Stimulated activated naive CD8-positive, alpha-beta T cell treated with anti-CD3 and anti-CD28 coated beads, Interleukin-15, amount 100 ng/mL, for 72 hours (primary cell): ENCODE data around the gene IFNL3.
"Not testable (repeated sequence)": the region's sequence is repeated elsewhere in the genome, so short reads cannot be mapped to it uniquely, and the experiment has no call there.

Experiments
- ATAC-seq: fragments of 150-1000 bp; cut with Tn5 transposase; 2 replicates; pipeline ENCODE4 v1.10.0; 2021; ENCODE audit warnings: mild to moderate bottlenecking, moderate library complexity
- DNase-seq, 2 donors: peaks; one replicate each; pipeline ENCODE4 v3.0.0; 2021 to 2022
- H3K27ac Mint-ChIP-seq, 2 donors: one replicate each; pipeline ENCODE4 v1.8.0; 2022; ENCODE audit warnings: mild to moderate bottlenecking in 2 of 2, mixed read lengths in 2 of 2, moderate library complexity in 2 of 2
- H3K27me3 Mint-ChIP-seq: one replicate; pipeline ENCODE4 v1.8.0; 2022; ENCODE audit warnings: mixed read lengths
- H3K4me1 Mint-ChIP-seq: one replicate; pipeline ENCODE4 v1.8.0; 2022; ENCODE audit warnings: mild to moderate bottlenecking, mixed read lengths
- H3K4me3 Mint-ChIP-seq, 2 donors: one replicate each; pipeline ENCODE4 v1.8.0; 2022; ENCODE audit warnings: mild to moderate bottlenecking in 2 of 2, mixed read lengths in 2 of 2, moderate library complexity in 1 of 2
- H3K9me3 Mint-ChIP-seq, 2 donors: one replicate each; pipeline ENCODE4 v1.8.0; 2022; ENCODE audit warnings: mixed read lengths in 2 of 2

The IFNL3 gene

GRCh38 chr19:39238944-39239343 lies 5.9 kb downstream of the IFNL3 start:
- H3K9me3 Mint-ChIP-seq = no peaks in the 10 kb centered on the region

GRCh38 chr19:39238209-39238608 lies 6.6 kb downstream of the IFNL3 start:
- Mint-ChIP-seq H3K27ac (peak overlapping the region; percentile 93 to 96), H3K27me3 (no peaks in the 10 kb centered on the region), H3K9me3 (no peaks in the 10 kb centered on the region), H3K4me3 (peak overlapping the region; percentile 77 to 81), H3K4me1 (peaks cover 28% of the 10 kb centered on the region)
- ATAC-seq (no peak), DNase-seq (no peak)

More at GRCh38 chr19:39238944-39239343, 5.9 kb downstream of the IFNL3 start:
- Mint-ChIP-seq H3K27ac (no peak overlapping the region), H3K4me3 (no peak overlapping the region), H3K4me1 (peaks cover 28% of the 10 kb centered on the region), H3K27me3 (no peaks in the 10 kb centered on the region)
- DNase-seq (no peak), ATAC-seq (no peak)

GRCh38 chr19:39237200-39238184 lies 7.3 kb downstream of the IFNL3 start:
- Mint-ChIP-seq H3K27me3 (no peaks in the 10 kb centered on the region), H3K27ac (peak overlapping the region; percentile 93 to 96)
- peak; percentile 19 to 52 for DNase-seq

GRCh38 chr19:39236527-39236926 lies 8.3 kb downstream of the IFNL3 start:
- Mint-ChIP-seq H3K27me3 (no peaks in the 10 kb centered on the region), H3K4me3 (peak overlapping the region; percentile 77 to 81), H3K9me3 (no peaks in the 10 kb centered on the region), H3K4me1 (peaks cover 28% of the 10 kb centered on the region), H3K27ac (peak overlapping the region; percentile 93 to 97)
- DNase-seq = peak; percentile 37 to 63
- peak; percentile 92 for ATAC-seq

More at GRCh38 chr19:39237200-39238184, 7.3 kb downstream of the IFNL3 start:
- ATAC-seq = peak; percentile 79
- peaks cover 28% of the 10 kb centered on the region for H3K4me1 Mint-ChIP-seq
- peak overlapping the region; percentile 77 to 81 for H3K4me3 Mint-ChIP-seq
- no peaks in the 10 kb centered on the region for H3K9me3 Mint-ChIP-seq

- Mint-ChIP-seq H3K27ac (no peak overlapping the region), H3K4me1 (peaks cover 19% of the 10 kb centered on the region), H3K27me3 (no peaks in the 10 kb centered on the region), H3K9me3 (no peaks in the 10 kb centered on the region), H3K4me3 (no peak overlapping the region)
- ATAC-seq (no peak), DNase-seq (no peak)
Measured at GRCh38 chr19:39232708-39233107, 12.1 kb downstream of the IFNL3 start.

GRCh38 chr19:39230096-39230764 lies 14.6 kb downstream of the IFNL3 start:
- Mint-ChIP-seq H3K27ac (peak overlapping the region in 1 of 2 donors; percentile 17), H3K27me3 (no peaks in the 10 kb centered on the region), H3K4me3 (no peak overlapping the region), H3K9me3 (no peaks in the 10 kb centered on the region), H3K4me1 (no peaks in the 10 kb centered on the region)
- DNase-seq = no peak
- no peak for ATAC-seq

- ATAC-seq = no peak
- Mint-ChIP-seq H3K4me3 (no peak overlapping the region), H3K9me3 (no peaks in the 10 kb centered on the region), H3K4me1 (peaks cover 5% of the 10 kb centered on the region), H3K27me3 (peaks cover 24% of the 10 kb centered on the region), H3K27ac (no peak overlapping the region)
- DNase-seq = no peak
Measured at GRCh38 chr19:39224910-39225309, 19.9 kb downstream of the IFNL3 start.

- Mint-ChIP-seq H3K9me3 (no peaks in the 10 kb centered on the region), H3K27ac (no peak overlapping the region), H3K4me1 (peaks cover 5% of the 10 kb centered on the region), H3K27me3 (peaks cover 31% of the 10 kb centered on the region), H3K4me3 (no peak overlapping the region)
- ATAC-seq (no peak), DNase-seq (no peak)
Measured at GRCh38 chr19:39223703-39224279, 21.0 kb downstream of the IFNL3 start.

GRCh38 chr19:39219108-39219507 lies 25.7 kb downstream of the IFNL3 start:
- H3K9me3 Mint-ChIP-seq, ATAC-seq, DNase-seq, H3K4me1 Mint-ChIP-seq, H3K4me3 Mint-ChIP-seq, H3K27ac Mint-ChIP-seq: not testable (repeated sequence)
- peaks cover 29% of the 10 kb centered on the region for H3K27me3 Mint-ChIP-seq

GRCh38 chr19:39218230-39219007 lies 26.4 kb downstream of the IFNL3 start:
- Mint-ChIP-seq H3K4me3 (no peak overlapping the region), H3K27ac (no peak overlapping the region), H3K27me3 (peaks cover 28% of the 10 kb centered on the region), H3K4me1 (no peaks in the 10 kb centered on the region), H3K9me3 (no peaks in the 10 kb centered on the region)
- DNase-seq = no peak
- ATAC-seq = no peak

GRCh38 chr19:39217094-39217493 lies 27.7 kb downstream of the IFNL3 start:
- Mint-ChIP-seq H3K27ac (no peak overlapping the region), H3K4me3 (no peak overlapping the region), H3K9me3 (no peaks in the 10 kb centered on the region), H3K27me3 (peaks cover 23% of the 10 kb centered on the region), H3K4me1 (no peaks in the 10 kb centered on the region)
- no peak for DNase-seq
- no peak for ATAC-seq

GRCh38 chr19:39215323-39215722 lies 29.5 kb downstream of the IFNL3 start:
- ATAC-seq, H3K9me3 Mint-ChIP-seq, H3K4me3 Mint-ChIP-seq: not testable (repeated sequence)

GRCh38 chr19:39212375-39212742 lies 32.4 kb downstream of the IFNL3 start:
- H3K27ac Mint-ChIP-seq = no peak overlapping the region
- peak; percentile 98 for ATAC-seq
- no peak overlapping the region for H3K4me3 Mint-ChIP-seq
- H3K27me3 Mint-ChIP-seq = peaks cover 6% of the 10 kb centered on the region
- no peaks in the 10 kb centered on the region for H3K4me1 Mint-ChIP-seq
- DNase-seq = peak; percentile 66 to 76
- no peaks in the 10 kb centered on the region for H3K9me3 Mint-ChIP-seq

More at GRCh38 chr19:39215323-39215722, 29.5 kb downstream of the IFNL3 start:
- H3K4me1 Mint-ChIP-seq, H3K27ac Mint-ChIP-seq, DNase-seq: not testable (repeated sequence)
- peaks cover 16% of the 10 kb centered on the region for H3K27me3 Mint-ChIP-seq

- Mint-ChIP-seq H3K27me3 (peaks cover under 1% of the 10 kb centered on the region), H3K27ac (no peak overlapping the region), H3K4me3 (no peak overlapping the region), H3K4me1 (no peaks in the 10 kb centered on the region), H3K9me3 (no peaks in the 10 kb centered on the region)
- no peak for DNase-seq
- peak; percentile 40 for ATAC-seq
Measured at GRCh38 chr19:39211731-39212374, 33.0 kb downstream of the IFNL3 start.

GRCh38 chr19:39209196-39209595 lies 35.6 kb downstream of the IFNL3 start:
- Mint-ChIP-seq H3K4me3 (no peak overlapping the region), H3K27ac (no peak overlapping the region), H3K4me1 (no peaks in the 10 kb centered on the region), H3K9me3 (no peaks in the 10 kb centered on the region), H3K27me3 (peaks cover 18% of the 10 kb centered on the region)
- no peak for DNase-seq
- ATAC-seq = no peak
